ENCODE results near the gene TSHZ2. TPM values are rescaled to one million over a fixed set of nuclear protein-coding genes. Genes with fewer than 3 reads are reported as not detected.

TSHZ2 gene
- total and polyA plus RNA-seq, 2 donors (not counting 3 experiments of a cell fraction or from before 2014, with no cell fraction given) = not detected

GRCh38 chr20:53100476-53100911 is 128.3 kb downstream of the TSHZ2 start:
- no TSS peak for BruUV-seq (replicated peaks)
- dilution Hi-C loops (cut with MboI; ENCODE audit: extremely low pct_ligation_motif_present, low sequenced_read_pairs) (no loop called here), intact Hi-C loops (cut with micrococcal nuclease) (no loop called here)
- ChIA-PET CTCF (no interaction called here), POLR2A (no interaction called here)
- Histone ChIP-seq H3K36me3 (ENCODE audit: control insufficient read depth in 2 of 2, extremely low read depth in 1 of 2, insufficient read depth in 2 of 2, low read length in 2 of 2) (no peaks in the 10 kb centered on the region), H3K9ac (replicated peaks; ENCODE audit: extremely low read depth, insufficient read depth, low read length) (no peak overlapping the region), H3K27me3 (ENCODE audit: control insufficient read depth in 2 of 2, insufficient read depth in 2 of 2, low read length in 2 of 2) (no peaks in the 10 kb centered on the region), H3K4me1 (ENCODE audit: control insufficient read depth, extremely low read depth, insufficient read depth, low read length) (no peaks in the 10 kb centered on the region), H3K9me3 (replicated peaks; ENCODE audit: control insufficient read depth, insufficient read depth, low read length) (no peaks in the 10 kb centered on the region), H4K20me1 (replicated peaks; ENCODE audit: control insufficient read depth, extremely low read depth, insufficient read depth, low read length) (no peaks in the 10 kb centered on the region), H3K4me2 (ENCODE audit: insufficient read depth, low read length) (no peak overlapping the region), H3K4me3 (replicated peaks in 1 of 3; ENCODE audit: insufficient read depth in 1 of 3, low read depth in 1 of 3, low read length in 3 of 3) (no peak overlapping the region), H2AFZ (ENCODE audit: low read depth, low read length) (no peak overlapping the region), H3K27ac (ENCODE audit: insufficient read depth, low read depth, low read length) (no peak overlapping the region), H3K79me2 (ENCODE audit: control insufficient read depth, insufficient read depth, low read length) (no peaks in the 10 kb centered on the region), H3K9me1 (replicated peaks; ENCODE audit: control insufficient read depth, extremely low read depth, insufficient read depth, low read length) (no peaks in the 10 kb centered on the region)
- FAIRE-seq = no peak
- no peak for TF ChIP-seq MAX (IDR thresholded peaks at IDR 0.05; ENCODE audit: insufficient read depth, insufficient read length)
- no peak for TF ChIP-seq JUN (IDR thresholded peaks at IDR 0.05; ENCODE audit: borderline replicate concordance, insufficient read depth, insufficient read length, low read depth)
- no peak for TF ChIP-seq CTCF (IDR thresholded peaks at IDR 0.05; ENCODE audit: extremely low read depth in 1 of 2, insufficient read depth in 1 of 2, low read depth in 1 of 2, low read length in 2 of 2)
- TF ChIP-seq GATA2 (IDR thresholded peaks at IDR 0.05; ENCODE audit: insufficient read depth, insufficient read length, low read depth, low read length) = no peak
- TF ChIP-seq EZH2 (IDR thresholded peaks at IDR 0.05; ENCODE audit: borderline replicate concordance, low read depth, low read length, severe bottlenecking) = no peak
- no peak for TF ChIP-seq POLR2AphosphoS5 (IDR thresholded peaks at IDR 0.05; ENCODE audit: insufficient read depth, low read depth, low read length)
- TF ChIP-seq FOS (IDR thresholded peaks at IDR 0.05; ENCODE audit: borderline replicate concordance, insufficient read depth, low read length) = no peak
- no peak for TF ChIP-seq MYC (IDR thresholded peaks at IDR 0.05; ENCODE audit: low read depth, low read length)
- no peak for TF ChIP-seq POLR2A (IDR thresholded peaks at IDR 0.05; ENCODE audit: low read depth, low read length)
- no peak for DNase-seq (ENCODE audit: low read depth, low spot score)
